NCI-H2196 treated with DMSO at 0.1 percent for 48 hours (cell line): ENCODE results near the gene FJX1.

Experiments used
- DNase-seq: peaks from one replicate; lab custom pipeline; 2025; ENCODE audit not compliant: unreplicated experiment; lab: John Stamatoyannopoulos, UW

Gene FJX1

DNA sequence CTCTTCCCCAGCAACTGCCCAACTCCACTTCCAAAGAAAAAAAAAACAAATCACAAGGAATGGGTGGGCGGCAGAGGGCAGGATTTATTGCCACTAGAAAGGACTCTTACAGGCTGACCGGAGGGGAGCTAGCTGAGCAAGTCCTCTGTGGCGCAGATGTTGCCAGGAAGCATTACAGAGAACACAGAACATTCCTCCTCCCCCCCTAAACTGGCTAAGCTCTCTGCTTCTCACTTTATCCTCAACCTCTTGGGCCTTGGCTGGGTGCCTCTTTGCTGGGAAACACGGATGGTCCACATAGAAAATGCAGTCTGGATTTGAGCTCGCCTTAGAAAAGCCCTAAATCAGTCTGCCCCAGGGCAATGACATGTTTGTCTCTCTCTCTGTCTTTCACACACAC is 12.6 kb upstream of the FJX1 start:
- no peak for DNase-seq

DNA sequence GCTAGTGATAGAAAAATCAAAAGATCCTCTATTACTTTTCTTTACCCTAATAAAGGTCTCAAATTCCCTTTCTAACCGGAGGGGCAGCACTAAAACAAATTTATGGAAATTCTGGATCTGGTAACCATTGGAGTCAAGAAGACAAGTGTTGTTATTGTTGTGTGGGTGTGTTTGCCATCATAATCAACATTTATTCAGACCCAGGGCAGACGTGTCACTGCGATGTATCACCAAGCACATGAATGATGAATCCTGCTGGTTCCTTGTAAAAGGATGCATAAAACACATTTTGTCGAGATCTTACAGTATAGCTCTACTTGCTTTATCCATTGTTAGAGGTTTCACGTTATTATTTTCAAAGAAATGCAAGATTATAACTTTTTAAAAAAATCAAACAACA is 12.1 kb upstream of the FJX1 start:
- DNase-seq: no peak

DNA sequence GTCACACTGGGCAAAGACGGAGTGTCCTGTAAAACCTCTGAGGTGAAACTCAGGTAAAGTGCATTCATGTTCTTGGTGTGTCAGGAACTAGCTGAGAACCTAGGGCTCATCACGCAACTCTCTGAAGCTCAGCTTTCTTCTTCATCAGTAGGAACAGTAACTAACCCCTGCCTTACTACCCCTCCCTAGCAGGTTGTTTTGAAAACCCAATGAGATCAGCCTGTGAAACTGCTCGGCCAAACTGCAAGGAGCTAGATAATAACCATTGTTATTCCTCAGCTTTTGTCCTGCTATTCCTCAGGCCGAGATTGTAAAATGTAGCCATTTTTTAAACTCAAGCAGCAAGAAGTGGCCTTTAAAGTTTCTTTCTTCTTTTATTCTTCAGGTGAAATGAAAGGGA is 9.8 kb upstream of the FJX1 start:
- no peak for DNase-seq

DNA sequence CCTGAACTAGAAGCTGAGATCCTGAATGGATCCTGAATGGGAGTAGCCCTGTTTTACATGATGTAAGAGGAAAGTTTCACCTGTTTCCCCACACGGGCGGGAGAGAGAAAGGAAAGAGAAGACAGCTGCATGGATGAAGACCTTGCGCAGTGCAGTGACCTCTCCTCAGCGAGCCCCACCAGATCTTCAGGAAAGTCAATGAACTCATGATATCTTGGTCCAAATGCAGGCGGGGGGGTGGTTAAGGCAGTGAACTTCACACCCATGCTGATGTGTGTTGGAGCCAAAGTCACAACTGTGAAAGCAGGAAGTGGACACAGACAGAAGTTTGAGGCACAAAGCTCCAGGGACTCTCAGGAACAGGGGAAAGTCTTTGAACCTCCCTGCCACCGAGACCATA is 8.6 kb upstream of the FJX1 start:
- no peak for DNase-seq

DNA sequence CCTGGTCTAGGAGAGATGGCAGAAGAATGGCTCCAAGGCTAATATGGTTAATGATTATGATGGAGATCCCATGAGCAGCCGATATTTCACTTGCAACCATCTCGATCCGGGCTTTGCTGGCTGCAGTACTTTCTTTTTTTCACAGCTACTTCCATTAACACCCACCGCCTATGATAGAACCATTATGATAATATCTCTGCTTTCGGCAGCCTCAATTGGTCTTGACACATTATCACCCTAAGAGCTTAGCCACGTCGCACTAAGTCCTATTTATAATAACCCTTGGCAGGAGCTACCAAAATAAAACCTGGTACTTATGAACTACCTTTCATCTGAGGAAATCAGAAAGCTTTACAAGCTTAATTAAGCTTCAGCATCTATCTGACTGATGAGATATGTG is 7.6 kb upstream of the FJX1 start:
- no peak for DNase-seq

DNA sequence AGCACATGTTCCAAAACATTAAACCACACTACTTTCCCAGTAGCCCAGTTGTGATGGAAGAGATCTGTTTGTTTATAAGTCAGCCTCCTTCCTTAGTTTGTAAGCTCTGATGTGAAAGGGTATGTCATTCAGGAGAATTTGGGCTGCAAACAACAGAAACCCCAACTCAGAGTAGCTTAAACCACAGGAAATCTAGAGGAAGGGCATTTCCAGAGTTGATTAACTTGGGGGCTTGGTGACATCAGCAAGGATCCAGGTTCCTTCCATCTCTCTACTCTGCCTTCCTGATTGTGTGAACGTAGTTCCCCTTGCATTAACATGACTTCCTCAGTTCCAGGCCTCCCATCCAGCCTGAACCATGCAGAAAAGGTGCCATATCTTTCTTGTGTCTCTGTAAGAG is 6.5 kb upstream of the FJX1 start:
- DNase-seq: no peak

DNA sequence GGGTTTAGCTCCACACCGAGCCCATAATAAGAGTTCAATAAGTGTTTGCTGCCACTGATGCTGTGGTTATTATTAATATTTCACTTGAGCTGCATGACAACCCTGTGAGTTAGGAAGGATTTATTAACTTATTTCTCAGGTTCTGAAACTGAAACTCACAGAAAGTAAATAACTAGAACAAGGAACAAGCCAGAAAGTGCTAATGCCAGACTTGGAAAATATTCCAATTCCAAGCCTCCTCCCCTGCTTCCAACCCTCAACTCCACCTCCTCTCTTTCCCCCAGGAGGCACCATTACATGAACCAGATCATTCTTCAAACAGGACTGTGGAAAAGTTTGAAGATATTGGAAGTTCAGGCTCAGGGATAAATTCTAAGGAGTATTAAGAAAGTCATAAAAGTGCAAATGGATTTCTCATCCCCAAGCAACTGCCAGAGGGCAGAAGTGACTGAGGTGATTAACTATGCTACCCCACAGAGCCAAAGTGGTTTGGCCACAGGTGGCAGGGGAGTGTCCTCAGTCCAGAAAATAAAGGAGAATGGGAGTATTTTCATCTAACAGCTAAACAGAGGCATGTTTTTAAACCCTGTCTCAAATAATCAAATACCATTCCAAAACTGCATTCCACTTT is 3.2 kb upstream of the FJX1 start:
- DNase-seq: no peak

DNA sequence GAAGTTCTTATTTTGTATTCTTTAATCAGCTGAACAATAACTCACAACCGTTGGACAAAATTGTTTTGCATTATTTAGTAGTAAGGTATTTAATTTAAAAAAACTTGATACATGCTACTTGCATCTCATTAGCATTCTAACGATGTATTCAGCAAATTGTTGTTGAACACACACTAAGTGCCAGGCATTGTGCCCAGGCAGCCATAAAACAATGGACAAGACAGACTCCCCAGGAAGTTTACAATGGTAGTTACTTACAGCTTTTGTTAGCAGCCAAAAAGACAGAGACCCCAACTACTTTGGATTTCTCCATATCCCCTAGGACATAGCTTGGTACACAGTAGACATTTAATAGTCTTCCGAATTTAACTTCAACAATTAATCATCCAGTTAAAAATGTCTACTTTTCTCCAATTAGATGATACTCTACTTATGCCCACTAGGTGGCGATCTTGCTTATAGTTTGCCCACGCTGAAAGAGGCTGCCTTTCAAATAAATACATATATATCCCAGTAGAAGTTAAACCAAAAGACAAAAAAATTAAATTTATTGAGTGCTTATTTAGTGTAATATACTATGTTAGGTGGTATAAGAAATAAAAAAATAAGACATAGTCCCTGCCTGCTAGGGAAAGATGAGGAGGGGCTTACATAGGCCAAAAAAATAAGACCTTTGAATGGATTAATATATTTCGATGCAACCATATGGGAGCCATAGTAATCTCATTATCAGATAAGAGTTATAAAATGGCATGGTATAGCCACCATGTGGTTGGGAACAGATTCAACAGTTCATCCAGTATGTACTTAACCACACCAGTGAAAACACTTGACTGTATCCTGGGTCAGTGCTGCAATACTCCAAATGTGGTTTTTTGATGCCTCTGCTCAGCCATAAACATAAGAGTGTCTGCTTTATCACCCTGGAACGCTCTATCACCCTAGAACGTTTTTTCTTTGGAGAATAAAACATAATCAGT is 2.0 kb upstream of the FJX1 start:
- peak; percentile 75 for DNase-seq

DNA sequence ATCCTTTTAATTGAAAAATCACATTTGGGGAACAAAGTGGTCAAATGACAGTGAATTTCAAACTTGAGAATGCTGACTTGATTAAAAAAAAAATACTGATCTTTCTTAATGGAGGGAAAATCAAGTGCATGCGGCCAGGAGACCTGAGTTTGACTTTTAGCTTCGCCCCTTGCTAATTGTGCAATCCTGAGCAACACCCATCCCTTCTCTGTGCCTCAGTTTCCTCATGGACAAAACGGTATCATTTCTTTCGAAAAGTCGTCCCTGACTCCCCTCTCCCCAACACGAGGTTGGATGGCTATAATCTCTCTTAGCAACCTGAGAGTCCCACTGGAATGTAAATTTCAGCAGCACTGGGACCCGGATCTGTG is 959 bp upstream of the FJX1 start:
- DNase-seq: no peak

DNA sequence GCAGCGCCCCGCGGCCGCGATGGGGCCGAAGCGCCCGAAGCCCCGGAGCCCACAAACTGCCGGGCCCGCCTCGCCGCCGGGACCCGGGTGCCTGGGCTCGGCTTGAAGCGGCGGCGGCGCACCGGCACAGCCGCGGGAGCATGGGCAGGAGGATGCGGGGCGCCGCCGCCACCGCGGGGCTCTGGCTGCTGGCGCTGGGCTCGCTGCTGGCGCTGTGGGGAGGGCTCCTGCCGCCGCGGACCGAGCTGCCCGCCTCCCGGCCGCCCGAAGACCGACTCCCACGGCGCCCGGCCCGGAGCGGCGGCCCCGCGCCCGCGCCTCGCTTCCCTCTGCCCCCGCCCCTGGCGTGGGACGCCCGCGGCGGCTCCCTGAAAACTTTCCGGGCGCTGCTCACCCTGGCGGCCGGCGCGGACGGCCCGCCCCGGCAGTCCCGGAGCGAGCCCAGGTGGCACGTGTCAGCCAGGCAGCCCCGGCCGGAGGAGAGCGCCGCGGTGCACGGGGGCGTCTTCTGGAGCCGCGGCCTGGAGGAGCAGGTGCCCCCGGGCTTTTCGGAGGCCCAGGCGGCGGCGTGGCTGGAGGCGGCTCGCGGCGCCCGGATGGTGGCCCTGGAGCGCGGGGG is 346 bp downstream of the FJX1 start:
- DNase-seq: no peak

DNA sequence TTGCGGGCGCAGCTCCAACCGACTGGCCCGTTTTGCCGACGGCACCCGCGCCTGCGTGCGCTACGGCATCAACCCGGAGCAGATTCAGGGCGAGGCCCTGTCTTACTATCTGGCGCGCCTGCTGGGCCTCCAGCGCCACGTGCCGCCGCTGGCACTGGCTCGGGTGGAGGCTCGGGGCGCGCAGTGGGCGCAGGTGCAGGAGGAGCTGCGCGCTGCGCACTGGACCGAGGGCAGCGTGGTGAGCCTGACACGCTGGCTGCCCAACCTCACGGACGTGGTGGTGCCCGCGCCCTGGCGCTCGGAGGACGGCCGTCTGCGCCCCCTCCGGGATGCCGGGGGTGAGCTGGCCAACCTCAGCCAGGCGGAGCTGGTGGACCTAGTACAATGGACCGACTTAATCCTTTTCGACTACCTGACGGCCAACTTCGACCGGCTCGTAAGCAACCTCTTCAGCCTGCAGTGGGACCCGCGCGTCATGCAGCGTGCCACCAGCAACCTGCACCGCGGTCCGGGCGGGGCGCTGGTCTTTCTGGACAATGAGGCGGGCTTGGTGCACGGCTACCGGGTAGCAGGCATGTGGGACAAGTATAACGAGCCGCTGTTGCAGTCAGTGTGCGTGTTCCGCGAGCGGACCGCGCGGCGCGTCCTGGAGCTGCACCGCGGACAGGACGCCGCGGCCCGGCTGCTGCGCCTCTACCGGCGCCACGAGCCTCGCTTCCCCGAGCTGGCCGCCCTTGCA is 1.0 kb downstream of the FJX1 start:
- no peak for DNase-seq

DNA sequence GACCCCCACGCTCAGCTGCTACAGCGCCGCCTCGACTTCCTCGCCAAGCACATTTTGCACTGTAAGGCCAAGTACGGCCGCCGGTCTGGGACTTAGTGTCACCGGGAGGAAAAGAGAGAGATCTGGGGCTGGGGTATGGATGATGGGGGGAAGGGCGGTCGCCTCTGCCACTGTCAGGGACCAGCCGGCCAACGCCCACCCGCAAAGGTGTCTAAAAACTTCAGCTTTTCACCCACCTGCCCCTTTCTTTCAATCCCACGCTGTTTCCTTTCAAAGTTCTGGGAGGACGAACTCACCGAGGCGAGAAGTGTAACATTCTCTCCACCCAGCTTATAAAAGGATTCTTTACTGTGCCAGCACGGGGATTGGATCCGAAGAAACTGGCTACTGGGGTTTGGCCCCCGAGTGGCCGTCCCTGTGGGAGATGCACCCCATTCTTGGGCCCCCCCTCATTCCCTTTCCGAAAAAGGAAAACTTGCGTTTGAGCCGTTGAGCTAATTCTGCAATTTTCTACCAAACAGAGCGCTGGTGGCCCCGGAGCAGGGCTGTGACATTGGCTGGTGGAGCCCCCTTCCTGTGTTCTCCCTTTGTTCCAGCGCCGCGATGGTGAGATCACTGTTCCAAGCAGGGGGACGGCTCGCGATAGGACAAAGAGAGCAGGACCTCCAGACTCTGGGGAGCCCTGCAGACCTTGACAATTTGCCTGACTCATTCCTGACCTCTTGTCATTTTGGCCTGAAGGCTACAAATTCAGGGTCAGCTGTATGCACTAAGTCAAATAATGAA is 1.8 kb downstream of the FJX1 start:
- no peak for DNase-seq

DNA sequence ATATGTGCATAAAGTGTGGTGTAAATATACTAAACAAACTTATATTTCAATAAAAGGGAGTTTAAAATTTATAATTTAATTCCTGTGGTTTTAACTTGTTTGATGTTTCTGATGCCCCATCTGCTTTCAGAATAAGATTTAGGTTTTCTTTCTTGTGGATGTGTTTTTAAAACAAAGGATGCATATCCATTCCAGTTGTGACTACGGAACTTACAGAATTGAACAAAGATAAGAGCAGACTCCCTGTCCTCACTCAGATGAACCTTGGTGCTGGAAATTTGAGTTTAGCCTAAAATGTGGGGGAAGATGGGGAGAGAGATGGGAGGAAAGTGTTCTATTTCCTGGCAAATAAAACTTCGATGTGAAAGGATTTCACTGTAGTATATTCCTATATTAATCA is 2.5 kb downstream of the FJX1 start:
- no peak for DNase-seq

DNA sequence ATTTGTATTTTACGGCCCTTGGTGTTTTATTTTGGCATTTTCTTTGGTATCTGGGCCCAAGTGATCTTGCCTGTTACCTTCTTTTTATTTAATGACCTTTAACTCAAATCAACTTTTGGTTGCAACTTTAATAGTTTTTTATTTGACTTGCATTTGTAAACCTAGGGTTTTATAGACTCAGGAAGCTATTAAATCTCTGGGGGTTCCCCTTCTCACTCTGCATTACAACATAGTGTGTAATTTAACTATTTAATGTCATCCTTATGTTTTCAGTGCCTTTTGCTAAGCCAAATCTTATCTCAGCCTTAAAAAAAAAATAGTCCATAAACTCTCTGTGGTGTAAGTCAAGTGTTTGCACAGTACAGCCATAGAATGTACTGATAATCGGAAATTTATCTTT is 3.4 kb downstream of the FJX1 start:
- no peak for DNase-seq

DNA sequence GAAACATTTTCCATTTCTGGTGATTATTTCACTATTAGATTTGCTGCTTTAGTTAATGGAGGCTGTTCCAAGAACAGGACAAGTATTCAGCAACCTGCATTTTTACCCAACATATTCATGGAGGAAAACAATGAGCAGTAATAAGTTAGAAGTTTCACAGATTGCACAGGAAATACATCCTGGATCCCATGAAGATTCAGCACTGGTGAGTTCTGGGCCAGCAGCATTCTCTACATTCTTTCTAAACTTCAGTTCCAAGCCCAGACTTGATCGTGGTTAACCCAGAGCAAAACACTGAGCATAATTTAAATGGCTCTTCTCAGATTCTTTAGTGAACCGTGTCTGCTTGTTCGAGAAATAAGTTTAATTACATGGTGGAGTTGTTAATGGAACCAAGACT is 3.8 kb downstream of the FJX1 start:
- DNase-seq: no peak

DNA sequence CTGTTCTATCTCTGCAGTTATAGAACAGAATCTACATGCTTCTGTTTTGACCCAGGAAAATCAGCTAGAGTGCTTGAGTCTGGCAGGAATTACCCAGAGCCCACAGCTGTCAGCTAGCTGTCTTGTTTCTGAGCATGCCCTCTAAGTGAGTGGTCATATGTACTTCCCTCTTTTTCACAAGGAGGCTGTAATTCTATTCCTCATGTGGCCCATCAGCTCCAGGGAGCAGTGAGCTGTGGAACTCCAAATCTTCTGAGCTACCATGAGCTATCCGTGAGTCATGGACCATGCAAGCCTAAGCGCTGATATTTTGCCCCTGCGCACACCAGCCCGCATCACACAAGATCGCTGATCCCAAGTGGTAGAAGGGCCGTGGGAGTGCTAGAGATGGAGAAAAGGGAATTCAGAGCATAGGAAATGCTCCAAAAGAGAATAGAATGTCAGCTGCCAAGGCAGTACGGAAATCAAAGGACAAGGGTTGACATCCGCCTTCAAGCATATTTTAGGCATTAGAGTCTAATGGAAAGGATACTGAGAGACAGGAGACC is 5.4 kb downstream of the FJX1 start:
- no peak for DNase-seq

DNA sequence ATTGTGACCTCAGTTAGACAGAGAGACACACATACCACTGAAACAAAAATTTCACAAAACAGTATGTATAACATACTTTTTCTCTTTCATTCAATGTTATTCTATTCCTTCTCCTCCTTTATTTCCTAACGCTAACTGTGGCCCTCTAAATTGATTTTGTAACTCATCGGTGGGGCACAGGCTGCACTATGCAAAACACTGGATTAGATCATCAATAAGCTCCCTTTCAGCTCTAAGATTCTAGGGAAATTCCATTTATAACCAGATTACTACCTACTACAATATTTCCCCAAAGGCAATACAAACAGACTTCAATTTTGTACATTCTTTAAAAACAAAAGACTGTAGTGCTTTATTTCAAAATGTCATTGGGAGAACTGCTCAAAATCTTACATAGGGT is 6.1 kb downstream of the FJX1 start:
- DNase-seq: no peak

DNA sequence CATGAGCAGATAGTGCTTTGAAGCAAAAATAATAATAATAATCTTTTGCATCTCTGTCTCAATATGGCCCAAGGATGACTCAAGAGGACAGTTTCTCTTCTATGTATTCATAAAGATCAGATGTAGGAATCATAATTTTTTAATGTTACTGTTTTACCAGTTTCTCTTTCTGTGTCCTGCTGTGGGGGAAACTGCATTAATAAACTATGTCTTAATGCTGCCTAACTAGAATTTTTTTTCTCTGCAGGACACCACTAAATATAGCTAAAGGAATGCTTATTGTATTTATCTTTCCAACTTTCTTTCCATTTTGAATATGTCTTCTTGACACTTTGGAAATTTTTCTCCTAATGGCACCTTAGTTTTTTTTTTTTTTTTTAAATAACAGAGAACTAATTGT is 6.5 kb downstream of the FJX1 start:
- DNase-seq: no peak

DNA sequence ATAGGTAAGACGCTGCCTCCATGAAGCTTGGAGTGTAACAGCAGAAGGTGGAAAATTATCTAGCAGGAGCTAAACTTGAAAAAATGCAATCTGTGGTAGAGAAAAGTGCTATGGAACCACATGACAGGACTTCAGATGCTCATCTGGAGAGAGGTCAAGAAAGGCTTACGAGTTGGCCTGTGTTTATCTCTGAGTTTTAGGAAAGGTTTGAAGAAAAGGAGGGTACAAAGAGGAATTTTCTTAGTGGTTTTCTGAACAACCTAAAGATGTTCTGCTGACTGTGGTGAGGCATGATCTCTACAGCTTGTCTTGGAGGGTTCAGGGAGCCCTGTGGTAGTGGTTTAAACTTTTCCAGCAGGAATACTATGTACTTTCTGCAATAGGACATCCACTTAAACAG is 8.2 kb downstream of the FJX1 start:
- no peak for DNase-seq

DNA sequence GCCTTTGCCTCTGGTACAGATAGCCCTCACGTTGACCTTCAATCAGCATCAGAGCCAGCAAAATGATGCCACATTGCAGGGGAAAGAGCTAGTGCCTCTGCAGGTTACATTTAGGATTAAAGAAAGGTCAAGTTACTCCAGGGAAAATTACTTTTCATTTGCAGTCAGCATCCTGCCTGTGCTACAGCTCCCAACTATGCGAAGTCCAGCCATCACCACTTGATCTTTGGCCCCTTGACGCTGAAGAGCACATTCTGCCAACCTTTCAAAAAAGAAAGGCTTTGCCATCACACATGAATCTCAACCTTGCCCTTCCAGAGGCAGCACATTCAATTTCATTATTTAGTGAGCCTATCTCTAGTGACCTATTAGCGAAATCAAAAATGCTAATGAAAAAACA is 11.3 kb downstream of the FJX1 start:
- no peak for DNase-seq

DNA sequence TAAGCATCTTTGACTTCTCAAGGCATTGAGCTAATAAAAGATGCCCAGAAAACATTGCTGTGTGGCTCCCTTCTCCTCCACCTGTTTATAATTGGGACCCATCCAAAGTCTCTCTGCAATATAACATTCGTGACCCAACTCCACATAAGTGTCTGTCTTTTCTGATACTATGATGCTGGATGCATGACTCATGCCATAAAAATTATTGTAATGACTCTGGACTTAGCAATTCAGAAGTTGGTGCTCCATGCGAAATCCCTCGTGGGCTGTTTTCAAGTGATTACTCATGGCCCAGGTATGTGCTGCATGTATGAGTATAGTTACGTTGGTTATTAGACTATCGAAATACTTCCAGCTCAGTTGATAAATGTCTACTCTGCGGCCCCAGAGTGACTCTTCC is 11.7 kb downstream of the FJX1 start:
- no peak for DNase-seq
